Fibroblast of lung (primary cell): Measurements from ENCODE around the gene EFR3B.

Experiments
- EZH2 ChIP-seq: IDR thresholded peaks from 2 replicates; pipeline ENCODE4 v1.5.1; 2012; ENCODE audit warnings: low read length, control low read depth, mild to moderate bottlenecking; ENCODE audit errors: missing control alignments
- TF ChIP-seq, protein P1 (sequence below), 2 donors: IDR thresholded peaks in 1 of 2; conservative IDR thresholded peaks in 1 of 2; 1 replicate in 1 of 2; 2 replicates in 1 of 2; pipeline ENCODE4 v1.5.1; 2011 to 2012; ENCODE audit warnings: low read length in 2 of 2, control low read depth in 1 of 2, inconsistent platforms in 1 of 2, low read depth in 1 of 2, mild to moderate bottlenecking in 1 of 2

DNA sequence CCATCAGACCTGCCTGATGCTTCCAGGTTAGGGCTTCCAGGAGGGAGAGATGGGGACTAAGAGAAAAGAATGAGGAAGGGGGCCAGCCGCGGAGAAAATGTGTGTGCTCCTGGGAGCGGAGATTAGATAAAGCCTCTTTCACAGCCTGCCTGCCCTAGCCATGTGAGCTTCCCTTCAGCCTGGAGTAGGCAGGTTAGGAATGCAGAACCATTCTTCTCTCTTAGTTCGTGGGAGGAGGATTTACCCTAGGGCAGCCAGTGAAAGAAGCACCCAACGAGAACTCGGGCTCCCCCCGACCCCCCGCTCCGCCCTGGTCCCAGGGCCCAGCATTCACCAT is 90.4 kb downstream of the EFR3B start:
- TF ChIP-seq, protein P1, sequence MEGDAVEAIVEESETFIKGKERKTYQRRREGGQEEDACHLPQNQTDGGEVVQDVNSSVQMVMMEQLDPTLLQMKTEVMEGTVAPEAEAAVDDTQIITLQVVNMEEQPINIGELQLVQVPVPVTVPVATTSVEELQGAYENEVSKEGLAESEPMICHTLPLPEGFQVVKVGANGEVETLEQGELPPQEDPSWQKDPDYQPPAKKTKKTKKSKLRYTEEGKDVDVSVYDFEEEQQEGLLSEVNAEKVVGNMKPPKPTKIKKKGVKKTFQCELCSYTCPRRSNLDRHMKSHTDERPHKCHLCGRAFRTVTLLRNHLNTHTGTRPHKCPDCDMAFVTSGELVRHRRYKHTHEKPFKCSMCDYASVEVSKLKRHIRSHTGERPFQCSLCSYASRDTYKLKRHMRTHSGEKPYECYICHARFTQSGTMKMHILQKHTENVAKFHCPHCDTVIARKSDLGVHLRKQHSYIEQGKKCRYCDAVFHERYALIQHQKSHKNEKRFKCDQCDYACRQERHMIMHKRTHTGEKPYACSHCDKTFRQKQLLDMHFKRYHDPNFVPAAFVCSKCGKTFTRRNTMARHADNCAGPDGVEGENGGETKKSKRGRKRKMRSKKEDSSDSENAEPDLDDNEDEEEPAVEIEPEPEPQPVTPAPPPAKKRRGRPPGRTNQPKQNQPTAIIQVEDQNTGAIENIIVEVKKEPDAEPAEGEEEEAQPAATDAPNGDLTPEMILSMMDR (conservative IDR thresholded peaks at IDR 0.05 in 1 of 2, IDR thresholded peaks at IDR 0.05 in 1 of 2; ENCODE audit: low read depth in 1 of 2, low read length in 2 of 2): no peak
- no peak for TF ChIP-seq EZH2
